ENCODE measurements around the gene TBX6.

TBX6 gene

DNA sequence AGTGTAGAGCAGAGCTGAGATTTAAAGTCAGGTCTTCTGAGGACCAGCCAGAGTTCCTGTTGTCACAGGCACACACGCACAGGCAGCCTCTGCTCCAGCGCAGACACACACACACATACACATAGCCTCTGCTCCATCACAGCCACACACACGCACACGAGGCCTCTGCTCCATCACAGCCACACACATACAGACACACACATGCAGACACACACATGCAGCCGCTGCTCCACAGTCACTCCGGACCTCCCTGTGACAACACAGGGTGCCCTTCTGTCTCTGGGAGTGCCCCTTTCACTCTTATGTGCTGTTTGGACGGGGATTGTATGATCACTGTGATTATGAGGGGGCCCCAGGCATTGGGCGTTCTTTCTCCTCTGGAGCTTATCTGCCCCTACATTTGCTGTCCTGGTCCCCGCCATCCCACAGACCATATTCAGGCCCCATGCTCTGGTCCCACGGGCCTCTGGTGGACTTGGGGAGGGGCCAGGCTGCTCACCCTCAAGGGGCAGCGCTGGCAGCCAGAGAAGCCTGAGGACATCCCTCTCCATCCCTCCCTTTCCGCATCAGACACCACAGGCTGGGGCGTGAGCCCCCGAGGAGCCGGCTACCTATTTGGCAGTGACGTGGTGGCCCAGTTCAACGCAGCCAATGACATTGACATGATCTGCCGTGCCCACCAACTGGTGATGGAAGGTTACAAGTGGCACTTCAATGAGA lies 7.5 kb downstream of the TBX6 start:
- FAIRE-seq, result no peak
- DNase-seq (ENCODE audit: insufficient read length), result no peak
- TF ChIP-seq POLR2A (IDR thresholded peaks at IDR 0.05; ENCODE audit: low read depth, low read length), result no peak
- TF ChIP-seq TAF1 (IDR thresholded peaks at IDR 0.05; ENCODE audit: borderline replicate concordance, low read depth, low read length), result no peak
- 0 out of 2 replicates have a peak, but pooled peaks have one; percentile 22 for TF ChIP-seq POLR2AphosphoS5 (IDR thresholded peaks at IDR 0.05; ENCODE audit: low read depth, low read length)

DNA sequence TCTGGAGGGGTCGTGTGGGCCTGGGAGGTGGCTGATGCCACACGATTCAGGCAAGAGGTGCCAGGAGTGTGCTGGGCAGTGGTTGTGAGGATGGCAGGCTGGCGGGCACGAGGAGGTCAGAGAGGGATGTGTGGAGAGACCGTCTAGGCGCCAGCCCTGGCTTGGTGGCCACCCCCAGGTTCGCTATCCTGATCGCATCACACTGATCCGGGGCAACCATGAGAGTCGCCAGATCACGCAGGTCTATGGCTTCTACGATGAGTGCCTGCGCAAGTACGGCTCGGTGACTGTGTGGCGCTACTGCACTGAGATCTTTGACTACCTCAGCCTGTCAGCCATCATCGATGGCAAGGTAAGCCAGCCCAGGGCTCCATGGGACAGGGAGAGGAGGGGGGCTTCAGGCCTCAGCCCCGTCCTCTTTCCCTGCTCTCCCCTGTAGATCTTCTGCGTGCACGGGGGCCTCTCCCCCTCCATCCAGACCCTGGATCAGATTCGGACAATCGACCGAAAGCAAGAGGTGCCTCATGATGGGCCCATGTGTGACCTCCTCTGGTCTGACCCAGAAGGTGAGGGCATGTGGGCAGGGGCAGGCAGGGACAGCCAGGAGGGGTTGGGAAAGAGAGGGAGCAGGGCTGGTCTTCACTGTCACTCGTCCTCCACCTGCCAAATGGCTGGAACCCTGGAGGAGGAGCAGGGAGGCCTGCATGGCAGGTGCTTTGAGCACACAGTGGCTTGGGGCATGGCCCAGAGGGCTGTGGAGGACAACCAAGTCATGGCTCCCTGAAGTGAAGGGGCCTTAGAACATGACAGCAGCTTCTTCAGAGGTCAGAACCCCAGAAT lies 8.3 kb downstream of the TBX6 start:
- DNase-seq (ENCODE audit: insufficient read length) (no peak), FAIRE-seq (no peak)
- TF ChIP-seq POLR2AphosphoS5 (IDR thresholded peaks at IDR 0.05; ENCODE audit: low read depth, low read length) (no peak), TAF1 (IDR thresholded peaks at IDR 0.05; ENCODE audit: borderline replicate concordance, low read depth, low read length) (no peak), POLR2A (IDR thresholded peaks at IDR 0.05; ENCODE audit: low read depth, low read length) (no peak)

DNA sequence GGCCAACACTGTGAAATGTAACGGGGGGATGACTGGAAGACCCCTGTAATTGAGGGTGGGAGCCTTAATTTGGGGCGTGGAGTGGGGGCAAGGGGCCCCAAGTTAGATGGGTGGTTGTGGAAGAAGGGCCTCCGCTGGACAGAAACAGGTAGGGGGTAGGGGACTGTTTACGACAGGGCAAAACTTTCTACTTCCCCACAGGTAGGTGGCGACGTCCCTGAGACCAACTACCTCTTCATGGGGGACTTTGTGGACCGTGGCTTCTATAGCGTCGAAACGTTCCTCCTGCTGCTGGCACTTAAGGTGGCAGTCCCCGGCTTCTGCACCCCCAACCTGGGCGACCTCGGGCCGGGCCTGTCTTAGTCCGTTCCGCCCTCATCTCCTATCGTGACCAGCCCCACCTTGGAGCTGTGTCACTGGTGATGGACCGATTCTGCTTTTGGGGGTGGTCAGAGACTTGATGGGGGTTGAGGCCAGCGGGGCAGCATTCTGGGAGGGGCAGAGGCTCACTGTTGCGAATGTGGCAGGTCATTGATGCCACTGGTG lies 9.1 kb downstream of the TBX6 start:
- FAIRE-seq (no peak), DNase-seq (ENCODE audit: insufficient read length) (no peak)
- TF ChIP-seq POLR2A (IDR thresholded peaks at IDR 0.05; ENCODE audit: low read depth, low read length) (no peak), TAF1 (IDR thresholded peaks at IDR 0.05; ENCODE audit: borderline replicate concordance, low read depth, low read length) (no peak), POLR2AphosphoS5 (IDR thresholded peaks at IDR 0.05; ENCODE audit: low read depth, low read length) (no peak)

DNA sequence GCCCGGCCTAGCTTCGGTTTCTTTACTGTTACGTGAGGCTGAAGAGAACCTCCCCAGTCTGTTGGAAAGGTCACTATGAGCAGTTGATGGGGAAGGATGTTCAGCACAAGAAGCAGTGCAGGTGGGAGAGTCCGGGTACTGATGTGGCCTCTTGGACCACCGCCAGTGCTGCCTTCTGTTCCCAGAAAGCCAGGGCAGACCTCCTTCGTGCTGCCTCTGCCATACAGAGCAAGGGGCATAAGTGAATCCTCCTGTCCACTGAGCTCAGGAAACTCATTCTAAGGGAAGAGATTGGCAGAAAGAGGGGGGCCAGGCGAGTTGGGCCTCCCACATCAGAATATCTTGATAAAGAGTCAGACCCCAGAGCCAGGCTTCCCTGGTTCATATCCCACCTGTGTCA lies 12.2 kb downstream of the TBX6 start:
- DNase-seq (ENCODE audit: insufficient read length) (no peak), FAIRE-seq (no peak)
- no peak for TF ChIP-seq TAF1 (IDR thresholded peaks at IDR 0.05; ENCODE audit: borderline replicate concordance, low read depth, low read length)
- TF ChIP-seq POLR2AphosphoS5 (IDR thresholded peaks at IDR 0.05; ENCODE audit: low read depth, low read length), result no peak
- no peak for TF ChIP-seq POLR2A (IDR thresholded peaks at IDR 0.05; ENCODE audit: low read depth, low read length)

DNA sequence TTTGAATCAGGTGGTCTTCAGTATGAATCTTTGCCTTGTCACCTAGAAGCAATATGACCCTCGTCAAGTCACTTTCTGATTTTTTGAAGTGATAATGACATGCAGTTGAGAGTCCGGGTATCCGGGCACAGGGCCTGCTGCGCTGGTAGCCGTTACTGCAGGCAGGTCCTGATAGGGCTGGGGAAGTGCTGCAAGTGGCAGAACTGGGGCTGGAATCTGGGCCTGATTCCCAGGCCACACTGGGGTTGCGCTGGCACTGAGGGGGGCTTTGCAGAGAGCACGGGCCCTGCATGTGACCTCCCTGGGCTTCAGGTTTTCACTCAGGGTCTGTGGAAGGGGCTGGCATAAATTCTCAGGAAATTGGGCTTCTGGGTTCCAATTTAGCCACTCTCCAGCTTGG lies 13.0 kb downstream of the TBX6 start:
- DNase-seq (ENCODE audit: insufficient read length) (no peak), FAIRE-seq (no peak)
- no peak for TF ChIP-seq TAF1 (IDR thresholded peaks at IDR 0.05; ENCODE audit: borderline replicate concordance, low read depth, low read length)
- no peak for TF ChIP-seq POLR2A (IDR thresholded peaks at IDR 0.05; ENCODE audit: low read depth, low read length)
- TF ChIP-seq POLR2AphosphoS5 (IDR thresholded peaks at IDR 0.05; ENCODE audit: low read depth, low read length), result no peak

DNA sequence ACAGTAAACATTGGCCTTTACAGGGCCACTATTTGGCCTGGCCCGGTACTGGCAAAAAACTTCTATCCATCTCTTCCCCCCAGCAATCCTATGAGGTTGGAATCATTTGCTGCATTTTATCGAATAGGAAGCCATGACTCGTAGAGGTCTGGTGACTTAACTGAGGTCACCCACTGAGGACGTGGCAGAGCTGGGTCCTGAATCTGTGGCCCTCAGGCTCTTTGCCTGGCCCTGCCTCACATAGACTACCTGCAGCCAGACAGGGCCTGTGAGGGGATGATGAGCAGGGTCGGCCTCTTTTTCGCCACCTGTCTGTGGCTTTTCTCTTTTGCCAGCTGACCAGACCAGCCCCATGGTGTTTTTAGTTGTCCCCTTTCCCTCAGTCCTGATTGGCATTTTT lies 14.1 kb downstream of the TBX6 start:
- DNase-seq (ENCODE audit: insufficient read length), result no peak
- FAIRE-seq, result no peak
- TF ChIP-seq POLR2AphosphoS5 (IDR thresholded peaks at IDR 0.05; ENCODE audit: low read depth, low read length) (no peak), TAF1 (IDR thresholded peaks at IDR 0.05; ENCODE audit: borderline replicate concordance, low read depth, low read length) (no peak), POLR2A (IDR thresholded peaks at IDR 0.05; ENCODE audit: low read depth, low read length) (no peak)

DNA sequence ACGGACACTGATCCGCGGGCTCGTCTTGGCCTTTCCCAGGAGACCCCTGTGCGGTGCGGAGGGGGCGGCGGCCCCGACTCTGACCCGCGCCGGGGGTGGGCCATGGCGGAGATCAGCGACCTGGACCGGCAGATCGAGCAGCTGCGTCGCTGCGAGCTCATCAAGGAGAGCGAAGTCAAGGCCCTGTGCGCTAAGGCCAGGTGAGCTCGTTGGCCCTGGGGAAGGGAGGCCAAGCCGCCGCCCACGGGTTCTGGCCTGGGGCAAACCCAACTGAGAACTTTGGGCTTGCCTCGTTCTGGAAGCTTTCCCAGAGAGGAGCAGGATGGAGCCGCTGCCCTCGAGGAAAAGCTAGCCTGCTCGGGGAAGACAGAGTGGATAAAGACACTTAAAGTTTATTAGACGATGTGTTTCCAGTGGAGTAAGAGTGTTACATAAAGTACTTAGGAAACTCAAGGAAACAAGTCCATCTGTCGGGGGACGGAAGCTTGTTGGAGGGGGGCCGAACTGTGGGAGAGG lies 15.4 kb downstream of the TBX6 start:
- TF ChIP-seq POLR2A (IDR thresholded peaks at IDR 0.05; ENCODE audit: low read depth, low read length) (no peak), POLR2AphosphoS5 (IDR thresholded peaks at IDR 0.05; ENCODE audit: low read depth, low read length) (no peak), TAF1 (IDR thresholded peaks at IDR 0.05; ENCODE audit: borderline replicate concordance, low read depth, low read length) (no peak)
- DNase-seq (ENCODE audit: insufficient read length) (no peak), FAIRE-seq (no peak)

DNA sequence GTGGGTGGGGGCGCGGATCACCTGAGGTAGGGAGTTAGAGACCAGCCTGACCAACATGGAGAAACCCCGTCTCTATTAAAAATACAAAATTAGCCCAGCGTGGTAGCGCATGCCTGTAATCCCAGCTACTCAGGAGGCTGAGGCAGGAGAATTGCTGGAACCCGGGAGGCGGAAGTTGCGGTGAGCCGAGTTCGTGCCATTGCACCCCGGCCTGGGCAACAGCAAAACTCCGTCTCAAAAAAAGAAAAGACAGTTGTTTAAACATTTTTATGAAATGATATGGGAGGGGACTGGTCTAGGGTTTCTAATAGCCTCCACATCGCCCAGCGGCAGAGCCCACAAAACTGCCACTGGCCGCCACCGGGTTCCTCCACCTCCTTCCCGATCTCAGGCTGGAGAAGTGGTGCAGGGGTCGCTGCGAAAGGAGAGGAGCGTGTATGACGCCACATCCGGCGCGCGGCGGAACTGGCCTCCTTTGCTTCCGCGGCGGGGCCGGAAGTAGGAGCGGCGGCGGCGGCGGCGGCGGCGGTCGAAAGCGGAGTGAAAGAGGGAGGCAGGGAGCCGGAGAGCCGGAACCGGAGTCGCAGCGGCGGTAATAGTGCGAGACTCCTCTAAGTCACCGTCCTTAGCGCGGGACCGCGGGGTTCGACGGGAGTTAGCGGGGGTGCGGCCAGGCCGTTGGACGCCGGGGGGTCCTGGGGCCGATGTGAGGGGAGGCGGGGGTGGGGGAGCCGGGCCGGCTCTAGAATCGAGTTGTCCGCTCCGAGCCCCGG lies 16.0 kb downstream of the TBX6 start, which contains the start of gene PPP4C:
PPP4C (plus strand) TSS at position 492 of the 773 bp plus-strand sequence. CDS start 384 bp downstream, outside the sequence.
- FAIRE-seq (peak; percentile 92), DNase-seq (ENCODE audit: insufficient read length) (peak; percentile 98)
- peak; percentile 84 for TF ChIP-seq POLR2A (IDR thresholded peaks at IDR 0.05; ENCODE audit: low read depth, low read length)
- peak; percentile 84 for TF ChIP-seq POLR2AphosphoS5 (IDR thresholded peaks at IDR 0.05; ENCODE audit: low read depth, low read length)
- peak; percentile 72; the same call in 1 of the 2 replicates for TF ChIP-seq TAF1 (IDR thresholded peaks at IDR 0.05; ENCODE audit: borderline replicate concordance, low read depth, low read length)

DNA sequence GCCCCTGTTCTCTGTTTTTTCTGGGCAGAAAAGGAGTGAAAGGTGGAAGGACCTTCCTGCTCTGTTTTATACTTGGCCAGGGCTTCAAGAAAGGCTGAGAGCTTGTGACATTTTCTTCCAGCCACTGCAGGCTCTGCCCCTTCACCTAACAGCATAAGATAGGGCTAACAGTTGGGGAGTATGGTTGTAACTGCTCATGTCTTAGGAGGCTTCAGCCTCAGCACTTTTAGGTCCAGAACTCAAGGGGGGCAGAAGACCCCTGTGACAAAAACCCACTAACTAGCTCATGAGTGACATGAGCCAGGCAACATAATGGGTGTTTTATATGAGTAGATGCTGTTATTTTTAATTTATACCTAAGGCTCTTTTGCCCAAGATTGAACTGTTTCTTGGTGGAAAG lies 21.2 kb downstream of the TBX6 start:
- no peak for FAIRE-seq
- TF ChIP-seq TAF1 (IDR thresholded peaks at IDR 0.05; ENCODE audit: borderline replicate concordance, low read depth, low read length) (no peak), POLR2A (IDR thresholded peaks at IDR 0.05; ENCODE audit: low read depth, low read length) (no peak), POLR2AphosphoS5 (IDR thresholded peaks at IDR 0.05; ENCODE audit: low read depth, low read length) (no peak)

DNA sequence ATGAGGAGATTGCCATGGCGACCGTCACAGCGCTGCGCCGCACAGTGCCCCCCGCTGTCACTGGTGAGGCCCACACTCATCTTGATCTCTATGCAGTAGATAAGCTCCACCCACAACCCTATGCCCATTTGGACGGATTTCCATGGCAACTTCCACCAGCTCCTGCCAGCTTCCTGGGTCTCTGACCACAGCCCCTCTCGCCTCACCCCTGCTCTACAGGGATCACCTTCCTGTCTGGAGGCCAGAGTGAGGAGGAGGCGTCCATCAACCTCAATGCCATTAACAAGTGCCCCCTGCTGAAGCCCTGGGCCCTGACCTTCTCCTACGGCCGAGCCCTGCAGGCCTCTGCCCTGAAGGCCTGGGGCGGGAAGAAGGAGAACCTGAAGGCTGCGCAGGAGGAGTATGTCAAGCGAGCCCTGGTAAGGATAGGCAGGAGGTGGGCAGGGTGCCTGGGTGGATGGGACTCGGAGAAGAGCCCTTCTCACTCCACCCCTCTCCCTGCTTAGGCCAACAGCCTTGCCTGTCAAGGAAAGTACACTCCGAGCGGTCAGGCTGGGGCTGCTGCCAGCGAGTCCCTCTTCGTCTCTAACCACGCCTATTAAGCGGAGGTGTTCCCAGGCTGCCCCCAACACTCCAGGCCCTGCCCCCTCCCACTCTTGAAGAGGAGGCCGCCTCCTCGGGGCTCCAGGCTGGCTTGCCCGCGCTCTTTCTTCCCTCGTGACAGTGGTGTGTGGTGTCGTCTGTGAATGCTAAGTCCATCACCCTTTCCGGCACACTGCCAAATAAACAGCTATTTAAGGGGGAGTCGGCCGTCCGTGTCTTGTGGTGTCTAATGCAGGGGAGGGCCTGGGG lies 21.9 kb downstream of the TBX6 start:
- DNase-seq (ENCODE audit: insufficient read length), result no peak
- FAIRE-seq, result no peak
- TF ChIP-seq POLR2A (IDR thresholded peaks at IDR 0.05; ENCODE audit: low read depth, low read length) (no peak), POLR2AphosphoS5 (IDR thresholded peaks at IDR 0.05; ENCODE audit: low read depth, low read length) (0 out of 2 replicates have a peak, but pooled peaks have one; percentile 21)

More for the DNA sequence above, 21.2 kb downstream of the TBX6 start:
- DNase-seq (ENCODE audit: insufficient read length), result no peak

Data from GM12892 (cell line).